NCI-H2227 (cell line): Measurements from ENCODE around the gene F10.
"Not testable (repeated sequence)": the region's sequence is repeated elsewhere in the genome, so short reads cannot be mapped to it uniquely, and the experiment has no call there.

ENCODE experiments used
- DNase-seq: peaks from one replicate; lab custom pipeline; 2025; ENCODE audit not compliant: unreplicated experiment; lab: John Stamatoyannopoulos, UW

Gene F10

DNA sequence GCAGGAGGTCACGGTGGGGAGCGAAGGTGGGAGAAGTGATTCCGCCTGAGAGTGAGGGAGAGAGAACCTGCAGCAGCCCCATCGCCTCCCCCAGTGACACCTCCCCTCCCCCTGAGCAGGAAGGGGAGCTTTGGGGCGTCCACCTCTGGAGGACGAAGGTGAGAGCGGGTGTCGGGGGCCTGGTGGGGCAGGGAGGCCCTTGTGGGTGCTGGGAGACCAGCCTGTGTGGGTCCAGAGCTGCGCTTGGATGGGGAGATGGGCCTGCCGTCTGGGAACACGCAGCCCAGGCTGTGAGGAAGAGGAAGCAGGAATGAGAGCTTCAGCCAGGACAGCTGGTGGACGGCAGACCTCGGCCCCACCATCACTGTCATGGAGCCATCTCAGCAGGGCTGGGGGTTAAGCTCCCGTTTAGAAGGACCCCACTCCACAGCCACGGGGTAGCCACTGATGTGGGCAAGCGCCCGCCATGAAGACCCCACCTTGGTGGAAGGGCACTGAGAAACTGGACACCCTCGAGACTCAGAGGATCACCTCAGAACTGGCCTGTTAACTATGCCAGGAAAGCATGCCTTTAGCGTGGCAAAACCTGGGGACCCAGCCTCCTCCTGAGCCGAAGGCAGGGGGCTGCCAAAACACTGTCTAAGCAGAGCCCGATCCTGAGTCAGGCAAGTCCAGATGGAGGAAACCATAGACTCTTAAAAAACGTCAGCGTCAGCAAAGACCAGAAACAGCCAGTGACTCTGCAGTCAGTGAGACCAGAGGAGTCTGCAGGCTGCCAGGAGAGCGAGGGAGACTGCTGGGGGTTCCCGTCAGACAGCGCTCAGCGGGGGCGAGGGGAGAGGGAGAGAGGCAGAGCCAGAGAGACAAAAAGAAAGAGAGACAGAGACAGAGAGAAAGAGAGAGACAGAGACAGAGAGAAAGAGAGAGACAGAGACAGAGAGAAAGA lies 29.4 kb downstream of the F10 start:
- no peak for DNase-seq

GRCh38 chr13:113152691-113152983 lies 30.0 kb downstream of the F10 start:
- no peak for DNase-seq

DNA sequence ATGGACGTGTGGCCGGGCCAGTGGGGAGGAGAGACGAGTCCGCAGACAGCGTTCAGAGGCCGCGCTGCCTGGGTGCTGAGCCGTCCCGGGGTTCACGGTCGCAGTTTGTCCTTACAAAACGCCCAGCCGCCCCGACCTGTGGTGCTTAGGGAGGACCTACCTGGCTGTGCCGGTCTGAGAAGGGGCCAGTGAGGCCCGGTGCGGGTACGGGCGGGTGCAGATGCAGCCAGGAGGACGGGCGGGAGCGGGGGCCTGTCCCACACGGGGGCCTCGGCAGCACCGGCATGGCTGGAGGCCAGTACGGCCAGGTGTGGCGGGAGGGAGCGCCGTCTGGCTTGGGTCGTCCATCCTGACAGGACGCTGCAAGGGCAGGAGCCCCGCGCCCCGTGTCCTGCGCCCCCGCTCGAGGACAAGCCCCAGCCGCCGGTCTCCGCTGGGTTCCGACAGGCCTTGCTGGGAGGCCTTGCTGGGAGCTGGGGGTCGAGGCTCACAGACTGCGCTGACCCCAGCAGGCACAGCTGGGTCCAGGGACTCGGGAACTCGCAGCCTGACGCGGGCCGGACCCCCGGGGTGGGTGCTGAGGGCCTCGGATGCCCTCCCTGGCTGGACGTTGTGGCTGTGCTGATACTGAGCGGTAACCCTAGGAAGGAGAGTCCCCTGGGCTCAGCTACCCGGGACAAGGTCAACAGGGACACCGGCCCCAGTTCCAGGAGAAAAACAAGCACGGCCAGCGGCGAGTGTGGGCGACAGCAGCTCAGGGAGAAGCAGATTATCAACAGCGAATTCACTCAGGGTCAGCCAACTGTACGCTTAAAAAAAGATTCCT lies 30.6 kb downstream of the F10 start:
- no peak for DNase-seq

DNA sequence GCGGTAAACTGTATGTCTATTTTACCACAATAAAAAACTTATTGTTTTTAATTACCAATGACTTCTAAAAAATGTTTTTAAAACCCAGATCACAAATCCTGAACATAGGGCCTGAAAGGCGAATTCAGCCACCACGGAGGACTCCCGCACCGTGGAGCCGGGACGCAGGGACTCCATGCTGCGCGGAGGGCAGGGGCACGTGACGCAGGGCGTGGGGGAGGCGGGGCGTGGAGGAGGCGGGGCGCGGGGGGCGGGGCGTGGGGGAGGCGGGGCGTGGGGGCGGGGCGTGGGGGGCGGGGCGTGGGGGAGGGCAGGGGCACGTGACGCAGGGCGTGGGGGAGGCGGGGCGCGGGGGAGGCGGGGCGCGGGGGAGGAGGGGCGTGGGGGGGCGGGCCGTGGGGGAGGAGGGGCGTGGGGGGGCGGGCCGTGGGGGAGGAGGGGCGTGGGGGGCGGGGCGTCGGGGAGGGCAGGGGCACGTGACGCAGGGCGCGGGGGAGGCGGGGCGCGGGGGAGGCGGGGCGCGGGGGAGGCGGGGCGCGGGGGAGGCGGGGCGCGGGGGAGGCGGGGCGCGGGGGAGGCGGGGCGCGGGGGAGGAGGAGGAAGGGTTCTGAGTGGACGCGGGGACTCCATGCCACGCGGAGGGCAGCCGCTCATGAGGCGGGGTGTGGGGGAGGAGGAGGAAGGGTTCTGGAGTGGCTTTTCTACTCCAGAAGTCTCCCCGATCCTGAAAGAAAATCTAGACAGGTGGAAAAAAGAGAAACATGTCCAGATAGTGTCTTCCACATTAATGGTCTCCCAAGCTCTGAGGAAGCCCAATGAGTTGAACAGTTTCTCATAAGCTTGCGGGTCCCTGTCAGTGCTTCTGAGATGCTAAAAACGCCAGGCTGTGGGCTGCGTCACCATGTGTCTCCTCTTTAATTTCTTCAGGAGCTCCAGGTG lies 31.5 kb downstream of the F10 start:
- DNase-seq, result peak; percentile 62

GRCh38 chr13:113155201-113155600 lies 32.6 kb downstream of the F10 start:
- no peak for DNase-seq

- DNase-seq, result no peak
Measured at GRCh38 chr13:113155982-113156655, 33.5 kb downstream of the F10 start.

DNA sequence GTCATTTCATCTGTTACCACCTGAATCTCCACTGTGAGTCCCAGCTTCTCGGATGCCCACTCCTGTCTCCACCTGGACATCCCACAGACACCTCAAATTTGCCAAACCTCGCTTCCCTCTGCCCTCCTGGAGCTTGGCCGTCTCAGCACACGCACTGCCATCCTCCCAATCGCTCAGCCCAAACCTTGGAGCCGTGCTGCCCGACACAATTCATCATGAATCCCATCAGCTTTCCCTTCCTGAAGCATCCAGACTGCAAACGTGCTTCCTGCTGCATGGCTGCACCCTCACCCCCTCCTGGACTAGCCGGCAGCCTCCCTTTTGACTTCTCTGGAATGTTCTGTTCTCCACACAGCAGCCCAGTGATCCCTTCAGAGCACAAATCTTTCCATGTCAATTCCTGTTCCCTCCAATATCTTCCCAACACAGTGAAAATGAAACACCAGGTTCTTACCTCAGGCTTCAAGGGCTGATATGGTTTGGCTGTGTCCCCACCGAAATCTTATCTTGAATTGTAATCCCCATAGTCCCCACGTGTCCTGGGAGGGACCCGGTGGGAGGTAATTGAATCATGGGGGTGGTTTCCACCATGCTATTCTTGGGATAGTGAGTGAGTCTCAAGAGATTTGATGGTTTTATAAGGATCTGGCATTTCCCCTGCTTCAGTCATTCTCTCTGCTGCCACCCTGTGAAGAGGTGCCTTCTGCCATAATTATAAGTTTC lies 34.8 kb downstream of the F10 start:
- no peak for DNase-seq

DNA sequence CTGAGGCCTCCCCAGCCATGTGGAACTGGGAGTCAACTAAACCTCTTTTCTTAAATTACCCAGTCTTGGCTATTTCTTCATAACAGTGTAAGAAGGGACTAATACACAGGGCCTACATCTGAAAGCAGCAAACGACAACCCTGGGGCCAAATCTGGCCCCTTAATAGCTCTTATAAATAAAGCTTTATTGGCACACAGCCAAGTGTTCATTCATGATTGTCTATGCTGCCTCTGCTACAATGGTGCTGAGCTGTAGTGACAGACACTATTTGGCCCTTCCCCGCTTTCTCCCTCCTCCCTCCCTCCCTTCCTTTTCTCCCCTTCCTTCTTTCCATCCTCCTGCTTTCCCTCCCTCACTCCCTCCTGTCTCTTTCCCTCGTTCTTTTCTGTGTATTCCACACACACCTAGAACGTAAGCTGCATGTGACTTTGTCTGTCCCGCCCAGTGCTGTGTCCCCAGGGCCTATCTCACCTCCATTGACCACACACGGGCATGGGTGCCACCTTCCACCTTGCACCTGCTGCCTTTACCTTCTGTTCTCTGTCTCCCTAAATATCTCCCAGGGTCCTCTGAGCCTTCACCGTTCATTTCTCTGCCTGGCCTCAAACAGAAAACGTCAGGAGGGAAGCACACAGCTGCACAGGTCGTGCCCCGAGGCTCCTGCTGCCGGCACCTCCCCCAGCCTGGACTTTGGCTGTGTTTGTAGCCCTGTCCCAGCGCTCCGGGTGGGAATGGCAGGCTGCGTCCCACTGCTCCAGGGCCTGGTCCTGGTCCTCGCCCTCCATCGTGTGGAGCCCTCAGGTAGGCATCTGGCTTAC lies 35.5 kb downstream of the F10 start, which contains the start of gene PROZ:
Gene PROZ, plus strand, starts transcription at position 720 of the 819 bp plus-strand sequence. Its CDS starts 13 bp downstream, at position 733.
- no peak for DNase-seq

DNA sequence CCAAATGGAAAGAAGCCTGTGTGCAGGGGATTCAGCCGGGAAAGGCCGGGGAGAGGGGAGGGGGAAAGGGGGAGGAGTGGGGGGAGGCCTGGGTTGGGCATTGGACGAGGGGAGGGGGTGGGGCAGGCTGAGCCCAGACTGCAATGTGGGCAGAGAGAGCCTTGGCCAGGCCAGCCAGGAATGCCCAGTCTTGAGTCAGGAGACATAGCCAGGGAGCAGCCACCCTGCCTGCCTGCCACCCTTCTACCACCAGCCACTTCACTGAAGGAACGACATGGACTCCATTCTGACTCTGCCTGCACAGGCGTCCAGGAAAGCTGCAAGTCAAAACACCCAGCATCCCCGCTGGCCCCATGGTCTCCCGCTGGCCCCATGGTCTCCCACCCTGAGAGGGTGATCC lies 36.3 kb downstream of the F10 start:
- no peak for DNase-seq

DNA sequence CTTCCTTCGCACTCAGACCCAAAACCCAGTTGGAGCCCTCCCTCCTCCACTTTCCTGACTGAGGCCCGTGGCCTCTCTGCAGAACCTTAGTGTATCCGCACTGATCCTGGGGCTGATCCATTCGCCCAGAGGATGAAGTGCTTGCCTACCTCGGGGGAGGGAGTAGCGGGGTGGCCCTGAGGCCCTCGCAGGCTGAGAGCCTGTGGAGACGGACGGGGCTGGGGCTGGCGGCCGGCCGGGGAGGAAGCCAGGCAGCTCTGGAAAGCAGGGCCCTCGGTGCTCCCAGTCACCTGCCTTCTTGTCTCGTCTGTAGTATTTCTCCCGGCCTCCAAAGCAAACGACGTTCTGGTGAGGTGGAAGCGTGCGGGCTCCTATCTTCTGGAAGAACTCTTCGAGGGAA lies 37.1 kb downstream of the F10 start:
- no peak for DNase-seq

DNA sequence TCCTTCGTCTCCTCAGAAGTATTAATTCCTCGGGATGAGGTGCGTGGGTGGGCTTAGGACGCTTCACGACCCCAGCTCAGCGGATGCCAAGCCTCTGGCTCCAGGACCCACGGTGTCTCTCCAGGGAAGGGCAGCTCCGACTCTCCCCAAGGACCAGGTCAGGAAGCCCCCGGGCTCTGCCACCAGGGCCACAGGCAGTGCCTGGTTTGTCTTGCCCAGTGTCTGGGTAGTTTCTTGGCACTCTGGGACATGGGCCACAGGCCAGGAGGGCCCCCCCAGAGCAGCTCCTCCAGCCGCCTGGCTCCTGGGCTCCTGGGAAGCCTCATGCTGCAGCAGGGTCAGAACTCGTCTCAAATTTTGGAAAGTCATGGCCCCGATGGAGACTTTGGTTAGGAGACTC lies 38.4 kb downstream of the F10 start:
- no peak for DNase-seq

GRCh38 chr13:113161433-113161832 lies 38.8 kb downstream of the F10 start:
- DNase-seq, result no peak

DNA sequence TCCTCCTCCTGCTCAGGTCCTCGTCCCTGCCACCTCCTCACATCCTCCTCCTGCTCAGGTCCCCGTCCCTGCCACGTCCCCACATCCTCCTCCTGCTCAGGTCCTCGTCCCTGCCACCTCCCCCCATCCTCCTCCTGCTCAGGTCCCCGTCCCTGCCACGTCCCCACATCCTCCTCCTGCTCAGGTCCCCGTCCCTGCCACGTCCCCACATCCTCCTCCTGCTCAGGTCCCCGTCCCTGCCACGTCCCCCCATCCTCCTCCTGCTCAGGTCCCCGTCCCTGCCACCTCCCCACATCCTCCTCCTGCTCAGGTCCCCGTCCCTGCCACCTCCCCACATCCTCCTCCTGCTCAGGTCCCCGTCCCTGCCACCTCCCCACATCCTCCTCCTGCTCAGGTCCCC lies 39.4 kb downstream of the F10 start:
- DNase-seq, result not testable (repeated sequence)

DNA sequence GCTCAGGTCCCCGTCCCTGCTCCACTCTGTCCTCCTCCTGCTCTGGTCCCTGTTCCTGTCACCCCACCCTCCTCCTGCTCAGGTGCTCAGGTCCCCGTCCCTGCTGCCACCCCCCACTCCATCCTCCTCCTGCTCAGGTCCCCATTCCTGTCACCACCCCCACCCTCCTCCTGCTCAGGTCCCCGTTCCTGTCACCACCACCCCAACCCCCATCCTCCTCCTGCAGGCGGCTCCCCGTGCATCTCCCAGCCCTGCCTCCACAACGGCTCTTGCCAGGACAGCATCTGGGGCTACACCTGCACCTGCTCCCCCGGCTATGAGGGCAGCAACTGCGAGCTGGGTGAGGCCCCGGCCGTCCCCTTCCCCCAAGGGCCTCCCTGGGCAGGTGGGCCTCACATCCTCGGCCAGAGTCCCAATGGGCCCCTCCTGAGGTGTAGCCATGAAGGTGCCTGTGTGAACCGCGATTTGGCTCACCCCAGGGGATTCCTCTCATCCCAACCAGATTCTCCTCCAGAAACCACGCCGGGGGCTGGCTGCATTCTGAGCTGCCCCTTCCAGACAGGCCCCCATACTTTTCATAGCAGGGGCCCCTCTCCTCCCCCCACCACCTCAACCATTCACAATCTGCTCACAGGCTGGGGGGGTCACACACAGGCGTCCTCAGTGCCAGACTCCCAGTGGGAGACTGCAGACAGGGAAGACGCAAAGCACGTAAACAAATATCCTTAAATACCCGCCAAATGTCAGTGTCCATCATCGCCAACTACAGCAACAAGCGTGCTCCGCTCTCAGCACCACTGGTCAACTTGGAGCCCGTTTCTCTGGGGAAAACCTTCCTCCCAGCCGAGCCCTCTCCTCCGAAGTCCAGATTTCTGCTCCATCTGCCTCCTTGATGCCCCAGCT lies 40.4 kb downstream of the F10 start:
- no peak for DNase-seq

GRCh38 chr13:113164492-113164891 lies 41.9 kb downstream of the F10 start:
- DNase-seq, result no peak

- no peak for DNase-seq
Measured at GRCh38 chr13:113166266-113166665, 43.7 kb downstream of the F10 start.

DNA sequence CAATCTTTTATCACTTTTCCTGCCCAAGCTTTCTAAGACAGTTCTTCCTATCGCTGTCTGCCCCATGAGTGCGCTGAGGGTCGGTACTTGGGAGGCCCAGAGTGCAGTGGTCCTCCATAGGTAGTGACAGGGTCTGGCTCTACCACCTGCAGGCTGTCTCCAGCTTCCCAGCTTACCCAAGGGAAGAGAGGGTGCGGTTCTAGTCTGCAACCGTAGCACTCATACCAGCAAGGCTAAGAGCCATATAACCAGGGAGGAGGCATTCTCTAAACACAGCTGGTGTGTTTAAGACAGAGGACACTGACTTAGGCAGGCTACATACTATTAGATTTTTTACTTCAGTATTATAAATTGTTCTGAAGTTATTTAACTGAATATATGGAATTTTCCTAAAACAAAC lies 44.1 kb downstream of the F10 start:
- no peak for DNase-seq

DNA sequence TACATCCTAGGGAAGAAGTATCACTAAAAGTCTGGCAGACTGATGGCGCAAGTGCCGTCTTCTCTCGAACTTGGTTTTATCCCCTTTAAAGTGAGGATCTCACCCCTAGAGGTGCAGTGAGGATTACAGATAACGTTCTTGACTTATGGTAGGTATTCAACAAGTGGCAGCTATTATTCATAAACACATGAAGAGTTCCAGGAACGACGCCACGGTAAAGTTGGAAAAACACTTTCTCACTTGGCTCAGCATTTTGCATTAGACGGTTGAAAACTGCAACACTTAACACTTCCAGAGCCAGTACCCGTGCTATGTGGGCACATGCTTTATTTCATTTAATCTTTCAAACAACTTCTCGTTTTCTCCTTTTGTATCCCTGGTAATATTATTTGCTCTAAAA lies 44.6 kb downstream of the F10 start:
- no peak for DNase-seq
